GM18870 (cell line): ENCODE results near the gene C19orf85.
"Not testable (repeated sequence)": the region's sequence is repeated elsewhere in the genome, so short reads cannot be mapped to it uniquely, and the experiment has no call there.

ENCODE experiments used
- ATAC-seq: cut with Tn5 transposase; IDR thresholded peaks from one replicate; pipeline ENCODE4 v1.9.1; 2021; ENCODE audit warnings: moderate library complexity; ENCODE audit not compliant: unreplicated experiment

C19orf85 gene

GRCh38 chr19:55459950-55460657 is 4.4 kb downstream of the C19orf85 start:
- ATAC-seq = no peak

DNA sequence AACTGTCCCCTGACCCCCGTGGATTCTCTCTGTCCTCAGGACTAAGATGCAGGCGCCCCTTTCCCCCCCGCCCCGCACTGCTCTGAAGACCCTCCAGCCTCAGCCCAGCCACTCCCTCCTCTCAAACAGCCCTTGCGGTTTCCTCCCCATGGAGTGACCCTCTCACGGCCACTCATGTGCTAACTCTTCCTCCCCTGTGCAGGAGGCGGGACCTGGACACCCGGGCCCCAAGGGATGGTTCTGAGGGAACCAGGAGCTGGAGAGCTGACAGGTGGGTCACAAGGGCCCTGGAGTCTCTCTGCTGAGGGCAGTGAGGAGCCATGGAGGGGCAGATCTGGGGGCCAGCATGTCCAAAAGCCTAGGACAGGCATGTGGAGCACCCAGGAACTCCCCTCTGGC is 5.0 kb downstream of the C19orf85 start:
- ATAC-seq = no peak

GRCh38 chr19:55457683-55458457 is 6.7 kb downstream of the C19orf85 start:
- no peak for ATAC-seq

GRCh38 chr19:55456347-55456746 is 8.2 kb downstream of the C19orf85 start:
- no peak for ATAC-seq

- no peak for ATAC-seq
These were observed 8.8 kb downstream of the C19orf85 start for GRCh38 chr19:55455576-55456235.

DNA sequence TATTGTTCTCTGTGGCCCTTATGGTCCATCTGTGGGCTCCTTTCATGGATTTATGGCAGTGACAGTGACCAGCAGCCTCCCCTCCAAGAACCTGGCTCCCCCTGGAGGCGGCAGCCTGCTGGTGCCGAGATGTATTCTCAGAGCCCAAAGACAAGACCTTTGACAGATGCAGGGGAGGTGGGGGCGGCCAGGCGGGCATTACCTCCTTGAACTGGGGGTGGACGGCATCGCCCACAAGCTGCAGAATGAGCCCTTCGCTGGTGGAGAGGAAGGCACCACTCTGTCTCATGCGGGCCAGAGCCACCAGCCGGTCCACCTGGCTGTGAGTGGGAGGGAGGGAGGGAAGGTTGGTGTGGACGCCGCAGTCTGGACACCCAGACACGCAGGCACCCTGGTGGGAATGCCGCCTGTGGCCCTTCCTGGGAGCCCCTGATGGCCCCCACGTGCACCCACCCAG is 9.7 kb downstream of the C19orf85 start:
- no peak for ATAC-seq

GRCh38 chr19:55453511-55454260 is 10.9 kb downstream of the C19orf85 start:
- no peak for ATAC-seq

- no peak for ATAC-seq
These were observed 11.7 kb downstream of the C19orf85 start for GRCh38 chr19:55452749-55453346.

- ATAC-seq = no peak
These were observed 12.4 kb downstream of the C19orf85 start for GRCh38 chr19:55451965-55452748.

DNA sequence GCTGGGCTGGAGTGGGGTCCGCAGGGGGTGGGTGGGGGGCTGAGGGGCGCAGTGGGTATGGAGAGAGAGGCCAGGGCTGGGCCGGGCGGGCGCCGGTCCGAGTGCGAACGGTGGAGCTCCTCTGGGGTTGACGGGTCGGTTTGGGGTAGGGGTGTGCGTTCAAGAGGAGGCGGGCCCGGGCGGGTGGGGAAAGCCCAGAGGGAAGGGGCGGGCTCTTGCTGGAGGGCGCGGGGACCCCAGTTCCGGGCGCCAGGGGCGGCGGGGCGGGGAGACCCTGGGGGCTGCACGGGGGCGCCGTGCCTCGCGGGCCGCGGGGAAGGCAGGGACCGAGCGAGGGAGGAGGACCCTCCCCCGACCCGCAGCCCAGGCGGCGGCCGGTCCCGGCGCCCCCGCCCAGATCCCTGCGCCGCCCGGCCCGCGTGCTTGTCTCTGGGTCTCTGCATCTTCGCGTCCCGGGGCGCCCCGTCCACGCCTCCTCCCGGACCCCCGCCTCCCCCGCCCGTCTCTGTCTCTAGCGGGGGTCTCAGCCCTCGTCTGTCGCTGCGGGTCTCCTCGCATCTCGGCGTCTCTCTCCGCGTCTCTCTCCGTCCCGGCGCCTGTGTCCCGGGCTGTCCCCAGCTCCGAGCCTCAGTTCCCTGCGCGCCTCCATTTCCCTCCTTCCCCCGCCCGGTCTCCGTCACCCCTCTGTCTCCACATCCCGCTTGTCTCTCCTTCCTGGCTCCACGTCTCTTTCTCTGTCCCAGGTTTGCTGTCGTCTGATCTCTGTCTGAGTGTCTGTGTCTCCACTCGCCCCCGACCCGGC is 13.2 kb downstream of the C19orf85 start:
- ATAC-seq = no peak

DNA sequence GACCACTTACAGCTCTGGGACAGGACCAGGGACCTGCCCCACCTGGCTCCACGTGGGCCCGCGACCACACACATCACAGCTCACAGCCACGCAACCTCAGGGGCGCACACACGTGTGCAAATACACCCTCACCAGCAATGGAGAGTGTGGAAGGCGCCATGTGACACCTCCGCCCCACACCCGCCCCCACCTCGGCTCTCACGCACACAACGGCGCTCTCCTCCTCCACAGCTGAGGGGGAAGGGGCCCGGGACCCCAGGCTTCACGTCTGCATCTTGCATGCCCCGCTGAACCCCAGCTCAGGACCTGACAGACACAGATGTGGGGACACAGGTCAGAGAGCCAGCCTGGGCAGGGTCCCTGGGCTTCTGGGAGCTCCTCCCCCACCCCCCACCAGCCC is 15.1 kb downstream of the C19orf85 start:
- ATAC-seq = no peak

GRCh38 chr19:55448175-55448490 is 16.4 kb downstream of the C19orf85 start:
- not testable (repeated sequence) for ATAC-seq

DNA sequence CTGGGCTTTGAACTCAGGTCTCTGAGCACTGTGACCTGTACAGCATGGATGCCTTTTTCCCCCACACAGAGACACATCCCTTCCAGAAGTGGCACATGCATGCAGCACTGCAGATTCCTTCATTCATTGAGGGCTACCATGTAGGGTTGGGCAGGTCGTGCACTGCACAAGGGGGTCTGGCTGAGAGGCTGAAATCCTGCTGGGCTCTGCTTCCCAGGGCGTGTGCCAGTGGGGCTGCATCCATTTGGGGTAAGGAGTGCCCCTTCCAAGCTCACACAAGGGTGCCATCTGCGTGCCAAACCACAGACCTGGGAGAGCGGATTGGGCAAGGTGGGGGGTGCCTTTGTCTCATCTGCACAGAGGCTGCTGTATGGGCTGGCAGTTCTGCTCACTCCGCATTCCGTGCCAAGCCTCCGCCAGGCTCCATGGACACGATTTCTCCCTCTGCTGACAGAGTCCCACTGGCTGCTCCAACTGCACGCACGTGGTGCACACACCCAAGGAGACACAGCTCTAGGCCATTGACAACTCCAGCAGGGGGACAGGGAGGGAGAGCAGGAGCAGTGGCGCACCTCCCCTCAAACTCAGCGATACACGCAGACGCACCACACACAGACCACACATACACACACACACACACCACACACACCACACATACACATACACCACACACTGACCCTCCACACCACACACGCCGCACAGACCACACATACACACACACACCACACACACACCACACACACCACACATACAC is 17.0 kb downstream of the C19orf85 start:
- ATAC-seq = no peak

GRCh38 chr19:55446060-55446459 is 18.5 kb downstream of the C19orf85 start:
- no peak for ATAC-seq

- ATAC-seq = no peak
These were observed 19.9 kb downstream of the C19orf85 start for GRCh38 chr19:55444646-55445045.

GRCh38 chr19:55443824-55444480 is 20.6 kb downstream of the C19orf85 start:
- no peak for ATAC-seq

GRCh38 chr19:55443045-55443823 is 21.3 kb downstream of the C19orf85 start, which contains the start of gene SHISA7:
TSS of gene SHISA7 (minus strand) at chr19:55443300. CDS start at chr19:55442863, 437 bp downstream.
- no peak for ATAC-seq
